HepG2 (cell line): ENCODE data around the gene C1orf115. TPM values are rescaled to one million over a fixed set of nuclear protein-coding genes. Genes with fewer than 3 reads are reported as not detected.
A peak's percentile ranks its signal among the peaks of the same experiment; 100 is the strongest.

ENCODE experiments used
- ARNT ChIP-seq: fragments of 450-650 bp; IDR thresholded peaks from 2 replicates; pipeline ENCODE4 v1.6.1; 2017
- ATF1 ChIP-seq: IDR thresholded peaks from 2 replicates; pipeline ENCODE4 v1.6.1; 2016; ENCODE audit warnings: mild to moderate bottlenecking, control low read depth
- GABPB1 ChIP-seq: IDR thresholded peaks from 2 replicates; pipeline ENCODE4 v1.6.1; 2016; ENCODE audit warnings: mild to moderate bottlenecking, missing genetic modification reagents, moderate library complexity, missing compliant biosample characterization
- HMGA1 ChIP-seq: sonication (generic); formaldehyde crosslinking; conservative IDR thresholded peaks from 2 replicates; pipeline ENCODE4 v1.4.0; 2020; ENCODE audit warnings: missing genetic modification reagents
- HOXA5 ChIP-seq: sonication (generic); formaldehyde crosslinking; IDR thresholded peaks from 2 replicates; pipeline ENCODE4 v1.4.0; 2020; ENCODE audit warnings: missing genetic modification reagents
- KDM4B ChIP-seq: sonication (generic); formaldehyde crosslinking; IDR thresholded peaks from 2 replicates; pipeline ENCODE4 v1.4.0; 2020; ENCODE audit warnings: missing genetic modification reagents
- PAF1 ChIP-seq: IDR thresholded peaks from 2 replicates; pipeline ENCODE4 v1.6.1; 2016; ENCODE audit warnings: missing genetic modification reagents, missing compliant biosample characterization
- RARA ChIP-seq: IDR thresholded peaks from 2 replicates; pipeline ENCODE4 v1.6.1; 2016; ENCODE audit warnings: missing genetic modification reagents, missing compliant biosample characterization
- TCF7 ChIP-seq: sonication (generic); IDR thresholded peaks from 2 replicates; pipeline ENCODE4 v1.6.1; 2016; ENCODE audit warnings: antibody characterized with exemption, low read depth
- ZFP37 ChIP-seq: sonication (generic); formaldehyde crosslinking; IDR thresholded peaks from 2 replicates; pipeline ENCODE4 v1.4.0; 2020; ENCODE audit warnings: missing genetic modification reagents, borderline replicate concordance
- ZNF230 ChIP-seq: sonication (generic); formaldehyde crosslinking; IDR thresholded peaks from 2 replicates; pipeline ENCODE4 v1.4.0; 2020; ENCODE audit warnings: mild to moderate bottlenecking, missing genetic modification reagents
- ZNF496 ChIP-seq: sonication (generic); formaldehyde crosslinking; IDR thresholded peaks from 2 replicates; pipeline ENCODE4 v1.8.1; 2023; ENCODE audit warnings: mild to moderate bottlenecking, moderate library complexity, missing genetic modification reagents; ENCODE audit not compliant: insufficient replicate concordance
- ZNF549 ChIP-seq: sonication (generic); formaldehyde crosslinking; IDR thresholded peaks from 2 replicates; pipeline ENCODE4 v1.5.0; 2020; ENCODE audit warnings: missing genetic modification reagents
- ZNF75D ChIP-seq: sonication (generic); formaldehyde crosslinking; IDR thresholded peaks from 2 replicates; pipeline ENCODE4 v1.8.1; 2023; ENCODE audit warnings: missing genetic modification reagents, mild to moderate bottlenecking, borderline replicate concordance
- polyA plus RNA-seq, 8 experiments: library from polyadenylated mRNA; depleted of rRNA in 3 of 8; stranded (reverse) in 7 of 8; unstranded in 1 of 8; fragments of >200 nt; fragmentation: Illumina TruSeq in 4 of 8; extraction: Trizol in 4 of 8; gene quantifications; 2 replicates each; pipeline versions ENCODE4 v1.2.1 to v1.2.3, GENCODE V29; 2011 to 2016; ENCODE audit warnings: low read depth in 4 of 8, missing spikeins in 1 of 8, mixed read lengths in 1 of 8; ENCODE audit not compliant: insufficient read depth in 1 of 8
- total RNA-seq, 5 experiments: library from RNA; depleted of rRNA; stranded (reverse); fragments of >200 nt; fragmentation: Illumina TruSeq; extraction: Trizol; gene quantifications; 2 replicates each; pipeline ENCODE4 v1.2.3, GENCODE V29; 2016; ENCODE audit warnings: low read depth in 1 of 5
- TF ChIP-seq, protein P1 (sequence below): sonication (generic); formaldehyde crosslinking; IDR thresholded peaks from 2 replicates; pipeline ENCODE4 v1.8.0; 2022; ENCODE audit warnings: mild to moderate bottlenecking, missing genetic modification reagents, moderate library complexity
- TF ChIP-seq, protein P2 (sequence below): sonication (generic); formaldehyde crosslinking; IDR thresholded peaks from 2 replicates; pipeline ENCODE4 v1.4.0; 2020; ENCODE audit warnings: low read depth, missing genetic modification reagents
- TF ChIP-seq, protein P3 (sequence below): sonication (generic); formaldehyde crosslinking; conservative IDR thresholded peaks from 2 replicates; pipeline ENCODE4 v1.4.0; 2020; ENCODE audit warnings: missing genetic modification reagents
- TF ChIP-seq, protein P4 (sequence below): sonication (generic); formaldehyde crosslinking; IDR thresholded peaks from 2 replicates; pipeline ENCODE4 v1.8.0; 2022; ENCODE audit warnings: low read depth, missing genetic modification reagents
- TF ChIP-seq, protein P5 (sequence below): sonication (generic); formaldehyde crosslinking; IDR thresholded peaks from 2 replicates; pipeline ENCODE4 v1.5.1; 2020; ENCODE audit warnings: missing genetic modification reagents, mild to moderate bottlenecking, borderline replicate concordance

C1orf115 gene
- total and polyA plus RNA-seq, 2 of the 13 experiments (the other 11 are each of a cell fraction or from before 2014, with no cell fraction given), result 25.2 to 85.9 TPM

DNA sequence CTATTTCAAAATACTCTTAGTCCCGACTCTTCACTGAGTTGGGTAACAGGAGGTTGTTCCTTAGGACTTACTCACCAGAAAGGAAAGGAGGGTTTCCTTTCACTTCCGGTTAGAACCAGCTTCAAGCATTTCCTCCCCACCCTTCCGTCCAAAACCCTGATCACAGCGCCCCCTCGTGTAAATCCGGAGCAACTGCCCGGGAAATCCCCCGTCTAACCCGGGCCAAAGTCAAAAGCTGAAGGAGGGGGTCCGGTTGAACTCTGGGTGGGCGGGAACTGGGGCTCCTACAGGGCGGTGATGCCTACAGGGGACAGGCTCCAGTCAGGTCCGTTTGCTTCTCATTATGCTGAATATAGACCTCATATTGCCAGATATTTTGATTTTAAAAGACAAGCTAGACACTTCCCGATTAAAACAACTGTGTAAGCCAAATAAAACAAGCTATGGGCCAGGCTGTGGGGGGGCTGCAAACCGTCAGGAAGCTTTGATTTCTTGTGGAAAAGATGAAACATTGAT is 43.0 kb downstream of the C1orf115 start (continued):
- TF ChIP-seq, protein P1, sequence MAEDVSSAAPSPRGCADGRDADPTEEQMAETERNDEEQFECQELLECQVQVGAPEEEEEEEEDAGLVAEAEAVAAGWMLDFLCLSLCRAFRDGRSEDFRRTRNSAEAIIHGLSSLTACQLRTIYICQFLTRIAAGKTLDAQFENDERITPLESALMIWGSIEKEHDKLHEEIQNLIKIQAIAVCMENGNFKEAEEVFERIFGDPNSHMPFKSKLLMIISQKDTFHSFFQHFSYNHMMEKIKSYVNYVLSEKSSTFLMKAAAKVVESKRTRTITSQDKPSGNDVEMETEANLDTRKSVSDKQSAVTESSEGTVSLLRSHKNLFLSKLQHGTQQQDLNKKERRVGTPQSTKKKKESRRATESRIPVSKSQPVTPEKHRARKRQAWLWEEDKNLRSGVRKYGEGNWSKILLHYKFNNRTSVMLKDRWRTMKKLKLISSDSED (CRISPR knock-in tag), result no peak
- TF ChIP-seq KDM4B (CRISPR knock-in tag) (no peak), ZNF75D (CRISPR knock-in tag) (no peak), HMGA1 (CRISPR knock-in tag) (no peak), RARA (CRISPR knock-in tag) (peak; percentile 18; the same call in 1 of the 2 replicates), ZNF549 (CRISPR knock-in tag) (no peak), ZNF230 (CRISPR knock-in tag) (no peak), ZFP37 (CRISPR knock-in tag) (no peak), TCF7 (no peak), PAF1 (CRISPR knock-in tag) (no peak), ARNT (no peak), HOXA5 (CRISPR knock-in tag) (0 out of 2 replicates have a peak, but pooled peaks have one; percentile 34), ATF1 (CRISPR knock-in tag) (no peak), GABPB1 (peak; percentile 77), ZNF496 (CRISPR knock-in tag) (no peak)
- TF ChIP-seq, protein P2, sequence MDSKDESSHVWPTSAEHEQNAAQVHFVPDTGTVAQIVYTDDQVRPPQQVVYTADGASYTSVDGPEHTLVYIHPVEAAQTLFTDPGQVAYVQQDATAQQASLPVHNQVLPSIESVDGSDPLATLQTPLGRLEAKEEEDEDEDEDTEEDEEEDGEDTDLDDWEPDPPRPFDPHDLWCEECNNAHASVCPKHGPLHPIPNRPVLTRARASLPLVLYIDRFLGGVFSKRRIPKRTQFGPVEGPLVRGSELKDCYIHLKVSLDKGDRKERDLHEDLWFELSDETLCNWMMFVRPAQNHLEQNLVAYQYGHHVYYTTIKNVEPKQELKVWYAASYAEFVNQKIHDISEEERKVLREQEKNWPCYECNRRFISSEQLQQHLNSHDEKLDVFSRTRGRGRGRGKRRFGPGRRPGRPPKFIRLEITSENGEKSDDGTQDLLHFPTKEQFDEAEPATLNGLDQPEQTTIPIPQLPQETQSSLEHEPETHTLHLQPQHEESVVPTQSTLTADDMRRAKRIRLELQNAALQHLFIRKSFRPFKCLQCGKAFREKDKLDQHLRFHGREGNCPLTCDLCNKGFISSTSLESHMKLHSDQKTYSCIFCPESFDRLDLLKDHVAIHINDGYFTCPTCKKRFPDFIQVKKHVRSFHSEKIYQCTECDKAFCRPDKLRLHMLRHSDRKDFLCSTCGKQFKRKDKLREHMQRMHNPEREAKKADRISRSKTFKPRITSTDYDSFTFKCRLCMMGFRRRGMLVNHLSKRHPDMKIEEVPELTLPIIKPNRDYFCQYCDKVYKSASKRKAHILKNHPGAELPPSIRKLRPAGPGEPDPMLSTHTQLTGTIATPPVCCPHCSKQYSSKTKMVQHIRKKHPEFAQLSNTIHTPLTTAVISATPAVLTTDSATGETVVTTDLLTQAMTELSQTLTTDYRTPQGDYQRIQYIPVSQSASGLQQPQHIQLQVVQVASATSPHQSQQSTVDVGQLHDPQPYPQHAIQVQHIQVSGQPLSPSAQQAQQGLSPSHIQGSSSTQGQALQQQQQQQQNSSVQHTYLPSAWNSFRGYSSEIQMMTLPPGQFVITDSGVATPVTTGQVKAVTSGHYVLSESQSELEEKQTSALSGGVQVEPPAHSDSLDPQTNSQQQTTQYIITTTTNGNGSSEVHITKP (CRISPR knock-in tag), result no peak
- TF ChIP-seq, protein P3, sequence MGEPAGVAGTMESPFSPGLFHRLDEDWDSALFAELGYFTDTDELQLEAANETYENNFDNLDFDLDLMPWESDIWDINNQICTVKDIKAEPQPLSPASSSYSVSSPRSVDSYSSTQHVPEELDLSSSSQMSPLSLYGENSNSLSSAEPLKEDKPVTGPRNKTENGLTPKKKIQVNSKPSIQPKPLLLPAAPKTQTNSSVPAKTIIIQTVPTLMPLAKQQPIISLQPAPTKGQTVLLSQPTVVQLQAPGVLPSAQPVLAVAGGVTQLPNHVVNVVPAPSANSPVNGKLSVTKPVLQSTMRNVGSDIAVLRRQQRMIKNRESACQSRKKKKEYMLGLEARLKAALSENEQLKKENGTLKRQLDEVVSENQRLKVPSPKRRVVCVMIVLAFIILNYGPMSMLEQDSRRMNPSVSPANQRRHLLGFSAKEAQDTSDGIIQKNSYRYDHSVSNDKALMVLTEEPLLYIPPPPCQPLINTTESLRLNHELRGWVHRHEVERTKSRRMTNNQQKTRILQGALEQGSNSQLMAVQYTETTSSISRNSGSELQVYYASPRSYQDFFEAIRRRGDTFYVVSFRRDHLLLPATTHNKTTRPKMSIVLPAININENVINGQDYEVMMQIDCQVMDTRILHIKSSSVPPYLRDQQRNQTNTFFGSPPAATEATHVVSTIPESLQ, result no peak
- TF ChIP-seq, protein P4, sequence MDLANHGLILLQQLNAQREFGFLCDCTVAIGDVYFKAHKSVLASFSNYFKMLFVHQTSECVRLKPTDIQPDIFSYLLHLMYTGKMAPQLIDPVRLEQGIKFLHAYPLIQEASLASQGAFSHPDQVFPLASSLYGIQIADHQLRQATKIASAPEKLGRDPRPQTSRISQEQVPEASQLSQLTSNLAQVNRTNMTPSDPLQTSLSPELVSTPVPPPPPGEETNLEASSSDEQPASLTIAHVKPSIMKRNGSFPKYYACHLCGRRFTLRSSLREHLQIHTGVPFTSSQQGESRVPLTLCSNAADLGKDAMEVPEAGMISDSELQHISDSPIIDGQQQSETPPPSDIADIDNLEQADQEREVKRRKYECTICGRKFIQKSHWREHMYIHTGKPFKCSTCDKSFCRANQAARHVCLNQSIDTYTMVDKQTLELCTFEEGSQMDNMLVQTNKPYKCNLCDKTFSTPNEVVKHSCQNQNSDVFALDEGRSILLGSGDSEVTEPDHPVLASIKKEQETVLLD (CRISPR knock-in tag), result no peak
- TF ChIP-seq, protein P5, sequence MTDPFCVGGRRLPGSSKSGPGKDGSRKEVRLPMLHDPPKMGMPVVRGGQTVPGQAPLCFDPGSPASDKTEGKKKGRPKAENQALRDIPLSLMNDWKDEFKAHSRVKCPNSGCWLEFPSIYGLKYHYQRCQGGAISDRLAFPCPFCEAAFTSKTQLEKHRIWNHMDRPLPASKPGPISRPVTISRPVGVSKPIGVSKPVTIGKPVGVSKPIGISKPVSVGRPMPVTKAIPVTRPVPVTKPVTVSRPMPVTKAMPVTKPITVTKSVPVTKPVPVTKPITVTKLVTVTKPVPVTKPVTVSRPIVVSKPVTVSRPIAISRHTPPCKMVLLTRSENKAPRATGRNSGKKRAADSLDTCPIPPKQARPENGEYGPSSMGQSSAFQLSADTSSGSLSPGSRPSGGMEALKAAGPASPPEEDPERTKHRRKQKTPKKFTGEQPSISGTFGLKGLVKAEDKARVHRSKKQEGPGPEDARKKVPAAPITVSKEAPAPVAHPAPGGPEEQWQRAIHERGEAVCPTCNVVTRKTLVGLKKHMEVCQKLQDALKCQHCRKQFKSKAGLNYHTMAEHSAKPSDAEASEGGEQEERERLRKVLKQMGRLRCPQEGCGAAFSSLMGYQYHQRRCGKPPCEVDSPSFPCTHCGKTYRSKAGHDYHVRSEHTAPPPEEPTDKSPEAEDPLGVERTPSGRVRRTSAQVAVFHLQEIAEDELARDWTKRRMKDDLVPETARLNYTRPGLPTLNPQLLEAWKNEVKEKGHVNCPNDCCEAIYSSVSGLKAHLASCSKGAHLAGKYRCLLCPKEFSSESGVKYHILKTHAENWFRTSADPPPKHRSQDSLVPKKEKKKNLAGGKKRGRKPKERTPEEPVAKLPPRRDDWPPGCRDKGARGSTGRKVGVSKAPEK, result no peak
